Upper lobe of left lung (tissue), 4 donors: ENCODE data around the gene S100A2.

ENCODE experiments used
- POLR2A ChIP-seq, 4 donors: fragments of 450-650 bp; IDR thresholded peaks; one replicate each; pipeline ENCODE4 v1.5.1; 2016 to 2017; ENCODE audit warnings: antibody characterized with exemption in 4 of 4, mild to moderate bottlenecking in 2 of 4
- POLR2AphosphoS5 ChIP-seq, 2 donors: sonication (generic); formaldehyde crosslinking; IDR thresholded peaks; one replicate each; pipeline ENCODE4 v1.5.1; 2017; ENCODE audit warnings: antibody characterized with exemption in 2 of 2

- peak in 3 of 4 donors; percentile 56 to 95 (median 94) for TF ChIP-seq POLR2A (IDR thresholded peaks at IDR 0.05)
- peak; percentile 94 to 98 for TF ChIP-seq POLR2AphosphoS5 (IDR thresholded peaks at IDR 0.05)
These were observed 30.2 kb downstream of the S100A2 start, which contains the start of gene S100A6 for GRCh38 chr1:153535242-153536011.
